Kidney epithelial cell (primary cell): ENCODE results near the gene GTF2I. TPM values are rescaled to one million over a fixed set of nuclear protein-coding genes. Genes with fewer than 3 reads are reported as not detected.
"Not testable (repeated sequence)": the region's sequence is repeated elsewhere in the genome, so short reads cannot be mapped to it uniquely, and the experiment has no call there.

Source experiments
- DNase-seq: peaks from one replicate; pipeline ENCODE4 v3.0.0-alpha.2; 2010; ENCODE audit warnings: low read depth
- H3K27me3 ChIP-seq: 2 replicates; pipeline ENCODE4 v1.6.0; 2011; ENCODE audit warnings: low read length; ENCODE audit not compliant: control insufficient read depth, insufficient read depth
- H3K36me3 ChIP-seq: 2 replicates; pipeline ENCODE4 v1.5.1; 2011; ENCODE audit warnings: low read length; ENCODE audit not compliant: control insufficient read depth, insufficient read depth
- H3K4me3 ChIP-seq: 2 replicates; pipeline ENCODE4 v1.5.1; 2011; ENCODE audit warnings: low read depth, mild to moderate bottlenecking, control low read depth, low read length
- total RNA-seq: library from RNA; depleted of rRNA; stranded (reverse); fragments of >200 nt; gene quantifications from 2 replicates; pipeline ENCODE4 v1.2.3, GENCODE V29; 2015
- TF ChIP-seq, protein P1 (sequence below): IDR thresholded peaks from 2 replicates; pipeline ENCODE4 v1.5.1; 2011; ENCODE audit warnings: mild to moderate bottlenecking, moderate library complexity, low read length, control low read depth, inconsistent platforms; ENCODE audit not compliant: insufficient read depth, poor library complexity, severe bottlenecking

The GTF2I gene
- total RNA-seq, 1 donor from 2014 or later, result 129 TPM

DNA sequence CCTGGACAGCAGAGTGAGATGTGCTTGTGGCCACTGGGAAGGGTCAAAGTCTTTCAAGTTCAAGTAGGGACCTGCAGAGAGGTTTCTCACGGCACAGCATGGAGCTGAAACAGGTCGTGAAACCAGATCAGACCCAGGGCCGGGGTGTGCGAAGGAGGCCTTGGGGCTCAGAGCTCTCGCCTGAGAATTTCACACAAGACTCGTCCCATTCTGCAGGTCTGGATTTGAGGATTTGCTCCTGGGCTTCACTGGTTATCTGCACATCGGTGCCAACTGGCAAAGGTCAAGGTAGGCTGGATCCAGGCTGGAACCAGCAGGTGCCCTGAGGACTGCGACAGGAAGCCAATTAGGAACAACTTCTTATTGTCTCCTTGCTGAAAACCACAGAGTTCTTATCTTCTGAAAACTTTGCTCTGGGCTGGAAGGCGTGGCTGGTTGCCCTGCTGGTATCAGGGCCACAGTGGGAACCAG is 24.0 kb upstream of the GTF2I start:
- DNase-seq, result no peak
- Histone ChIP-seq H3K27me3 (no peaks in the 10 kb centered on the region), H3K4me3 (no peak overlapping the region), H3K36me3 (no peaks in the 10 kb centered on the region)
- TF ChIP-seq, protein P1, sequence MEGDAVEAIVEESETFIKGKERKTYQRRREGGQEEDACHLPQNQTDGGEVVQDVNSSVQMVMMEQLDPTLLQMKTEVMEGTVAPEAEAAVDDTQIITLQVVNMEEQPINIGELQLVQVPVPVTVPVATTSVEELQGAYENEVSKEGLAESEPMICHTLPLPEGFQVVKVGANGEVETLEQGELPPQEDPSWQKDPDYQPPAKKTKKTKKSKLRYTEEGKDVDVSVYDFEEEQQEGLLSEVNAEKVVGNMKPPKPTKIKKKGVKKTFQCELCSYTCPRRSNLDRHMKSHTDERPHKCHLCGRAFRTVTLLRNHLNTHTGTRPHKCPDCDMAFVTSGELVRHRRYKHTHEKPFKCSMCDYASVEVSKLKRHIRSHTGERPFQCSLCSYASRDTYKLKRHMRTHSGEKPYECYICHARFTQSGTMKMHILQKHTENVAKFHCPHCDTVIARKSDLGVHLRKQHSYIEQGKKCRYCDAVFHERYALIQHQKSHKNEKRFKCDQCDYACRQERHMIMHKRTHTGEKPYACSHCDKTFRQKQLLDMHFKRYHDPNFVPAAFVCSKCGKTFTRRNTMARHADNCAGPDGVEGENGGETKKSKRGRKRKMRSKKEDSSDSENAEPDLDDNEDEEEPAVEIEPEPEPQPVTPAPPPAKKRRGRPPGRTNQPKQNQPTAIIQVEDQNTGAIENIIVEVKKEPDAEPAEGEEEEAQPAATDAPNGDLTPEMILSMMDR, result no peak

DNA sequence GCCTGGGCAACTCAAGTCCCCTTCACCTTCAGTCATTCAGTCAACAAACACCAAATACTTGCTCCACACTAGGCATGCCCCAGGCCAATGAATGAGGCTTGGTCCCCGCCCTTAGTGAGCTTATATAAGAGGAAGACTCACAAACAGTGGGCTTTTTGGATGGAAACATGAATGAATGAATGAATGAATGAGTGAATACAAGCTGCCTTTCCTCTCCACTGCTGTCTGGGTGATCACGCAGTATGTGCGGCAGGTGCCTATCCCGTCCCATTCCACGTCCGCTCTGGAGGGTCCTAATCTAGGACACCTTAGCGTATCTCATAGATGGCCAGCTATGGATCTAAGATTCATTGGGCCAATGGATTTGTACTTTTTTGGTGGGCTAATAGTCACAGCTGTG is 19.8 kb upstream of the GTF2I start:
- no peak for DNase-seq
- H3K4me3 ChIP-seq, result no peak overlapping the region
- TF ChIP-seq, protein P1, result no peak
- no peaks in the 10 kb centered on the region for H3K36me3 ChIP-seq
- H3K27me3 ChIP-seq, result no peaks in the 10 kb centered on the region

DNA sequence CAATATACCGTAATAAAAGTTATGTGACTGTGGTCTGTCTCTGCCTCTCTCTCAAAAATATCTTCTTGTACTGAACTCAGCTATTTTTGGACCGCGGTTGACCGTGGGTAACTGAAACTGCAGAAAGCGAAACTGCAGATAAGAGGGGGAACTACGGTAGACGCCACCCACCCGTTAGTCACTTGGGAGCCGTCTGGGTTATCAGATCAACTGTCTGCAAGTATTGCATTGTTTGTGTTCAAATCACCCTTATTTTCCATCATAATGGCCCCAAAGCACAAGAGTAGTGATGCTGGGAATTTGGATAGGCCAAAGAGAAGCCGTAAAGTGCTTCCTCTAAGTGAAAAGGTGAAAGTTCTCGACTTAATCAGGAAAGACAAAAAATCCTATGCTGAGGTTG is 7.5 kb upstream of the GTF2I start:
- DNase-seq, H3K27me3 ChIP-seq, H3K4me3 ChIP-seq, H3K36me3 ChIP-seq: not testable (repeated sequence)

DNA sequence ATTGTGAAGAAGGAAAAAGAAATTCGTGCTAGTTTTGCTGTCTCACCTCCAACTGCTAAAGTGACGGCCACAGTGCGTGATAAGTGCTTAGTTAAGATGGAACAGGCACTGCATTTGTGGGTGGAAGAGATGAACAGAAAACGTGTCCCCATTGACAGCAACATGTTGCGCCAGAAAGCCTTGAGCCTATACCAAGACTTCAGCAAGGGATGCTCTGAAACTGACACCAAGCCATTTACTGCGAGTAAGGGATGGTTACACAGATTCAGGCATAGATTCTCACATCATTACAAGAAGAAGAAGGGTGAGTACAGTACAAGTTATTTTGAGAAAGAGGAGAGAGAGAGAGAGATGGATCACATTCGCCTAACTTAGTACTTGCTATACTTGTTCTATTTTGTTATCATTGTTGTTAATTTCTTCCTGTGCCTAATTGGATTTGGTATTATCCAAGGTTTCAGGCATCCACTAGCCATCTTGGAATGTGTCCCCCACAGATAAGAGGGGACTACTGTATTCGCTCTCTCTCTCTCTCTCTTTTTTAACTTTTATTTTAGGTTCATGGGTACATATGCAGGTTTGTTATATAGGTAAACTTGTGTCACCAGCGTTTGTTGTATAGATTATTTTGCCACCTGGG is 6.9 kb upstream of the GTF2I start:
- not testable (repeated sequence) for H3K36me3 ChIP-seq

DNA sequence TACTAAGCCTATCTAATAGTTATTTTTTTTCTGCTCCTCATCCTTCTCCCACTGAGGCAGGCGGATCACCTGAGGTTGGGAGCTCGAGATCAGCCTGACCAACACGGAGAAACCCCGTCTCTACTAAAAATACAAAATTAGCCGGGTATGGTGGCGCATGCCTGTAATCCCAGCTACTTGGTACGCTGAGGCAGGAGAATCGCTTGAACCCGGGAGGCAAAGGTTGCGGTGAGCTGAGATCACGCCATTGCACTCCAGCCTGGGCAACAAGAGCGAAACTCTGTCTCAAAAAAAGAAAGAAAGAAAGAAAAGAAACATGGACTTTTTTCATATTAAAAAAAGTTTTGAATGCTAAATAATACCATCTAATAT is 6.4 kb upstream of the GTF2I start:
- H3K36me3 ChIP-seq, H3K27me3 ChIP-seq, DNase-seq, H3K4me3 ChIP-seq: not testable (repeated sequence)

More for the DNA sequence above, 6.9 kb upstream of the GTF2I start:
- DNase-seq, H3K27me3 ChIP-seq, H3K4me3 ChIP-seq: not testable (repeated sequence)

DNA sequence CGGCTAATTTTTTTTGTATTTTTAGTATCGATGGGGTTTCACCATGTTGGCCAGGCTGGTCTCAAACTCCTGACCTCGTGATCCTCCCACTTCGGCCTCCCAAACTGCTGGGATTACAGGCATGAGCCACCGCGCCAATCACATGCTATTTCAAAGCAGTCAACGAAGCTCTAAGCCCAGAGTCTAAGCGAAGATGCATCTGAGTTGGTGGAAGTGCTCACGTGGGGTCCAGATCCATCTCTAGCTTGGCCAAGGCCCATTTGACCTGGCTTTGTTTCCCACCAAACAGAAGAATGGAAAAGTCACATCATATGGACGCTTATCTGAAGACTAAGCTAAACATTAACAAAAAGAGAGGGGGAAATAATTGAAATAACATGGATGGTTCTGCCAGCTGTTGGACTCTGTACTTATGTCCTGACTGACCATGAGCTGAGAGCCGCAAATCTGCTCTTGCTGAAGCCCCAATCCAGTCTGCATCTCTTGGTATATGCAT is 3.8 kb upstream of the GTF2I start:
- DNase-seq, result no peak
- TF ChIP-seq, protein P1, result no peak
- H3K27me3 ChIP-seq, result no peaks in the 10 kb centered on the region
- no peaks in the 10 kb centered on the region for H3K36me3 ChIP-seq
- H3K4me3 ChIP-seq, result no peak overlapping the region

DNA sequence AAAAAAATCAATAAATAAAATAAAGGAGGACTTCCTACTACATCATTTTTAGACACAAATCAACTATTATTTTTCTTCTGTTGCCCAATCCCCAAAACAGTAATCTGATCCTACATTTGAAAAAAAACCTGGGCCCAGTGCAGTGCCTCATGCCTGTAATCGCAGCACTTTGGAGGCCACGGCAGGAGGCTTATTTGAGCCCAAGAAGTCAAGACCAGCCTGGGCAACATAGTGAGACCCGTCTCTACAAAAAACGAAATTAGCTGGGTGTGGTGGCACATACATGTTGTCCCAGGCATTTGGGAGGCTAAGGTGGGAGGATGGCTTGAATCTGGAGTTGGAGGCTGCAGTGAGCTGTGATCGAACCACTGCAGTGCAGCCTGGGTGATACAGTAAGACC is 2.7 kb upstream of the GTF2I start:
- no peaks in the 10 kb centered on the region for H3K27me3 ChIP-seq
- H3K36me3 ChIP-seq, result no peaks in the 10 kb centered on the region
- H3K4me3 ChIP-seq, result no peak overlapping the region
- TF ChIP-seq, protein P1, result no peak
- DNase-seq, result no peak
